GM12892 (cell line): ENCODE measurements around the gene PRM1.

Experiments
- POLR2A ChIP-seq: IDR thresholded peaks from 2 replicates; pipeline ENCODE4 v1.6.1; 2011; ENCODE audit warnings: low read depth, low read length, control low read depth
- POLR2AphosphoS5 ChIP-seq: IDR thresholded peaks from 2 replicates; pipeline ENCODE4 v1.6.1; 2011; ENCODE audit warnings: low read depth, low read length, control low read depth

DNA sequence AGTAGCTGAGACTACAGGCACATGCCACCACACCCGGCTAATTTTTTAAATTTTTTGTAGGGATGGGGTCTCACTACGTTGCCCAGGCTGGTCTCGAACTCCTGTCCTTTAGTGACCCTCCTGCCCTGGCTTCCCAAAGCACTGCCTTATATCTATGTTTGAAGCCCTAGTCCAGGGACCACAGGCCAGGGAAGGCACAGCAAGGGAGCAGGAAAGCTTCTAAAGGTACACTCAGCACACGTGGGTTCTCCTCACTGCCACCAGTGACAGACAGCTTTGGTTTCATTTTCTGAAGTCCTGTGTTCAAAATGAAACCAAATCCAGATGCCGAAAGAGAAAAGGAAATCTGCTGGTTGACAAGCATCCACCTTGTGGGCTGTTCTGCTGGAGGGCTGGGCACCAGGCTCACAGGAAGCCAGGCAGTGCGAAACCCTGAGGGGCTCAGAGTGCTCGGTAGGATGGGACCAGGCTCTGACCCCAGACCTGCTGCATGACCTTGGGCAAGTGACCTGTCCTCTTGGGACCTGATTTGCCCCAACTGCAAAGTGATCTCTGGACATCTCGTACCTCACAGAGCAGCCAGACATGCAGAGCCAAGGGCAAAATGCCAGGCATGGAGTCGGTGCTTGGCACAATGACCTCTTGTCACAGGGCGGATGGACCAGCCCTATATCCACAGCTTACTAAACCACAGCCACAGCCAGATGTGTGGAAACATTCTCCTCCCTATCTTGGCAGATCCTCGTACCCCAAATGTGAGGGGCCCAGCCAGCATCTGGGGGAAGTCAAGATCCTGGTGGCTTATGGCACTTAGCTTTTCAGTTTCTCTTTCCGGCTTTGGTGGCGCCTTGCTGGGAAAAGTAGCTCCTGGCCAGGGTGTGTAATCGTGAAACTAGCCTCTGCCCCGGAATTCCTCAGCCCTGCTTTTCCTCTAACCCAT is 22.3 kb downstream of the PRM1 start:
- TF ChIP-seq POLR2A: no peak
- no peak for TF ChIP-seq POLR2AphosphoS5
